Mesenchymal stem cell (in vitro differentiated cells and primary cell): ENCODE measurements around the gene CAST. TPM values are rescaled to one million over a fixed set of nuclear protein-coding genes. Genes with fewer than 3 reads are reported as not detected.
A peak's percentile ranks its signal among the peaks of the same experiment; 100 is the strongest.

Source experiments
- DNase-seq: peaks from one replicate; pipeline ENCODE4 v3.0.0-alpha.2; 2013
- H2AFZ ChIP-seq: one replicate; pipeline ENCODE4 v1.6.1; 2013; ENCODE audit warnings: low read depth, mild to moderate bottlenecking, control low read depth, inconsistent platforms, low read length, moderate library complexity
- H2AK5ac ChIP-seq: 2 replicates; pipeline ENCODE4 v1.6.1; 2013; ENCODE audit warnings: low read length, moderate library complexity, mild to moderate bottlenecking, inconsistent platforms; ENCODE audit not compliant: severe bottlenecking
- H2BK120ac ChIP-seq: one replicate; pipeline ENCODE4 v1.6.1; 2013; ENCODE audit warnings: low read depth, mild to moderate bottlenecking, inconsistent platforms, low read length, moderate library complexity
- H2BK12ac ChIP-seq, 2 experiments: one replicate each; pipeline ENCODE4 v1.6.1; 2013; ENCODE audit warnings: inconsistent platforms in 2 of 2, low read length in 2 of 2, mild to moderate bottlenecking in 2 of 2, moderate library complexity in 2 of 2, control low read depth in 1 of 2
- H2BK15ac ChIP-seq: one replicate; pipeline ENCODE4 v1.6.1; 2013; ENCODE audit warnings: mild to moderate bottlenecking, low read depth, inconsistent platforms; ENCODE audit not compliant: poor library complexity, severe bottlenecking
- H2BK5ac ChIP-seq: 2 replicates; pipeline ENCODE4 v1.6.1; 2013; ENCODE audit warnings: low read depth, mild to moderate bottlenecking, low read length, control low read depth, inconsistent platforms; ENCODE audit not compliant: poor library complexity, severe bottlenecking
- H3K14ac ChIP-seq, 2 experiments: one replicate each; pipeline ENCODE4 v1.6.1; 2013; ENCODE audit warnings: inconsistent platforms in 2 of 2, low read length in 2 of 2, control low read depth in 1 of 2, mild to moderate bottlenecking in 1 of 2, moderate library complexity in 1 of 2
- H3K18ac ChIP-seq, 2 experiments: one replicate each; pipeline ENCODE4 v1.6.1; 2013; ENCODE audit warnings: inconsistent platforms in 2 of 2, low read length in 2 of 2, control low read depth in 1 of 2, low read depth in 1 of 2, mild to moderate bottlenecking in 1 of 2
- H3K23ac ChIP-seq, 2 experiments: one replicate each; pipeline ENCODE4 v1.6.1; 2013; ENCODE audit warnings: inconsistent platforms in 2 of 2, low read length in 2 of 2, mild to moderate bottlenecking in 2 of 2, moderate library complexity in 2 of 2, control low read depth in 1 of 2
- H3K27ac ChIP-seq: 2 replicates; pipeline ENCODE4 v1.5.1; 2013; ENCODE audit warnings: mild to moderate bottlenecking, moderate library complexity, low read length, control low read depth, inconsistent platforms; ENCODE audit not compliant: poor library complexity, severe bottlenecking
- H3K27me3 ChIP-seq, 2 experiments: 2 replicates each; pipeline versions ENCODE4 v1.6.1 to v1.7.0; 2013; ENCODE audit warnings: low read length in 2 of 2, mild to moderate bottlenecking in 2 of 2, moderate library complexity in 2 of 2, control low read depth in 1 of 2, inconsistent platforms in 1 of 2; ENCODE audit not compliant: control insufficient read depth in 1 of 2, insufficient read depth in 1 of 2
- H3K36me3 ChIP-seq, 2 experiments: 2 replicates each; pipeline versions ENCODE4 v1.6.1 to v1.7.0; 2013; ENCODE audit warnings: low read length in 2 of 2, control low read depth in 1 of 2, inconsistent platforms in 1 of 2, low read depth in 1 of 2, mild to moderate bottlenecking in 1 of 2; ENCODE audit not compliant: insufficient read depth in 2 of 2, control insufficient read depth in 1 of 2
- H3K4ac ChIP-seq, 2 experiments: one replicate each; pipeline ENCODE4 v1.6.1; 2013; ENCODE audit warnings: inconsistent platforms in 2 of 2, low read length in 2 of 2, mild to moderate bottlenecking in 2 of 2, moderate library complexity in 2 of 2, control low read depth in 1 of 2, low read depth in 1 of 2
- H3K4me1 ChIP-seq: 2 replicates; pipeline ENCODE4 v1.6.1; 2013; ENCODE audit warnings: low read depth, low read length, control low read depth; ENCODE audit not compliant: control insufficient read depth, insufficient read depth
- H3K4me2 ChIP-seq: 2 replicates; pipeline ENCODE4 v1.6.1; 2013; ENCODE audit warnings: low read length, mild to moderate bottlenecking, inconsistent platforms; ENCODE audit not compliant: poor library complexity, severe bottlenecking
- H3K4me3 ChIP-seq, 2 experiments: 2 replicates each; pipeline versions ENCODE4 v1.5.1 to v1.7.0; 2013; ENCODE audit warnings: low read length in 2 of 2, mild to moderate bottlenecking in 2 of 2, control low read depth in 1 of 2, low read depth in 1 of 2; ENCODE audit not compliant: insufficient read depth in 1 of 2
- H3K79me1 ChIP-seq: replicated peaks from 2 replicates; pipeline ENCODE4 v1.6.1; 2013; ENCODE audit warnings: mild to moderate bottlenecking, control low read depth, low read length, inconsistent platforms; ENCODE audit not compliant: poor library complexity, severe bottlenecking
- H3K9ac ChIP-seq: 2 replicates; pipeline ENCODE4 v1.7.0; 2013; ENCODE audit warnings: mild to moderate bottlenecking, low read length, moderate library complexity
- H3K9me3 ChIP-seq: 2 replicates; pipeline ENCODE4 v1.7.0; 2013; ENCODE audit warnings: mild to moderate bottlenecking, low read length; ENCODE audit not compliant: control insufficient read depth
- H4K8ac ChIP-seq: one replicate; pipeline ENCODE4 v1.6.1; 2013; ENCODE audit warnings: inconsistent platforms, mild to moderate bottlenecking, low read length, moderate library complexity
- H4K91ac ChIP-seq: one replicate; pipeline ENCODE4 v1.6.1; 2013; ENCODE audit warnings: mild to moderate bottlenecking, low read length, inconsistent platforms
- WGBS: methylation state at CpG from one replicate; pipeline ENCODE4 v1.1.7; 2013; ENCODE audit warnings: mixed read lengths; 5-methylcytosine and 5-hydroxymethylcytosine counted together
- polyA plus RNA-seq, 2 experiments: library from polyadenylated mRNA; stranded (reverse); fragments of 200-250 nt; gene quantifications; one replicate each; pipeline ENCODE4 v1.2.3, GENCODE V29; 2013

The CAST gene
- 217 TPM for polyA plus RNA-seq (2013, experiment 1 of 2)
- 216 TPM for polyA plus RNA-seq (2013, experiment 2 of 2)

- H3K36me3 ChIP-seq: peaks cover 0 to 2% of the 10 kb centered on the region in 2 experiments
- peaks cover 10% of the 10 kb centered on the region for H3K79me1 ChIP-seq
- peak within 1 kb of the TSS; percentile 96 to 99 for H3K14ac ChIP-seq
- peak within 1 kb of the TSS; percentile 93 for H2BK15ac ChIP-seq
- peaks cover 10% of the 10 kb centered on the region for H3K4me1 ChIP-seq
- peak within 1 kb of the TSS; percentile 85 to 98 for H3K4ac ChIP-seq
- H2AFZ ChIP-seq: peak within 1 kb of the TSS; percentile 98
- H3K9ac ChIP-seq: peak within 1 kb of the TSS; percentile 97
- peak within 1 kb of the TSS; percentile 50 for H2AK5ac ChIP-seq
- H3K9me3 ChIP-seq: no peaks in the 10 kb centered on the region
- no peaks in the 10 kb centered on the region for H3K27me3 ChIP-seq
- peak within 1 kb of the TSS; percentile 95 for H2BK120ac ChIP-seq
- peak within 1 kb of the TSS; percentile 15 to 90 for H2BK12ac ChIP-seq
- DNase-seq: peak; percentile 94
- under 1% methylated on average over 55 of the region's 75 CpGs for WGBS
- H3K4me3 ChIP-seq: peak within 1 kb of the TSS; percentile 94 to 97
- H4K91ac ChIP-seq: peak within 1 kb of the TSS; percentile 73
- H4K8ac ChIP-seq: peak within 1 kb of the TSS; percentile 98
- peak within 1 kb of the TSS; percentile 96 for H3K18ac ChIP-seq
- H3K4me2 ChIP-seq: peak within 1 kb of the TSS; percentile 66
- H3K23ac ChIP-seq: peak within 1 kb of the TSS in 1 of 2 experiments; percentile 93
- H2BK5ac ChIP-seq: peak within 1 kb of the TSS; percentile 85
- peak within 1 kb of the TSS; percentile 93 for H3K27ac ChIP-seq
Measured at GRCh38 chr5:96661855-96662724, at the start of gene CAST. TSS of gene CAST (plus strand) at chr5:96662376. CDS start at chr5:96662423, 47 bp downstream.

GRCh38 chr5:96614110-96614691 lies 48.0 kb upstream of the CAST start:
- Histone ChIP-seq H3K4me3 (peak overlapping the region in 1 of 2 experiments; percentile 47), H2BK15ac (no peak overlapping the region), H3K18ac (no peak overlapping the region), H3K27me3 (no peaks in the 10 kb centered on the region), H2AK5ac (no peak overlapping the region), H4K8ac (no peak overlapping the region), H3K4me1 (no peaks in the 10 kb centered on the region), H3K4me2 (no peak overlapping the region), H3K4ac (no peak overlapping the region), H2AFZ (no peak overlapping the region), H3K14ac (no peak overlapping the region), H3K79me1 (no peaks in the 10 kb centered on the region), H2BK12ac (no peak overlapping the region), H3K9ac (peak overlapping the region; percentile 78), H3K36me3 (peaks cover 0 to 4% of the 10 kb centered on the region in 2 experiments), H3K23ac (no peak overlapping the region), H3K9me3 (no peaks in the 10 kb centered on the region), H2BK120ac (no peak overlapping the region), H2BK5ac (no peak overlapping the region), H4K91ac (no peak overlapping the region), H3K27ac (peak overlapping the region; percentile 66)
- peak; percentile 94 for DNase-seq
- 10% methylated on average over 5 of the region's 6 CpGs for WGBS

- Histone ChIP-seq H2BK15ac (no peak overlapping the region), H3K9ac (peak overlapping the region; percentile 78), H3K18ac (no peak overlapping the region), H2BK12ac (no peak overlapping the region), H3K79me1 (no peaks in the 10 kb centered on the region), H3K14ac (no peak overlapping the region), H3K4me3 (no peak overlapping the region), H3K4me1 (no peaks in the 10 kb centered on the region), H3K4ac (no peak overlapping the region), H2AK5ac (no peak overlapping the region), H3K9me3 (no peaks in the 10 kb centered on the region), H2BK5ac (no peak overlapping the region), H3K27ac (no peak overlapping the region), H2AFZ (no peak overlapping the region), H4K8ac (no peak overlapping the region), H3K23ac (no peak overlapping the region), H3K27me3 (no peaks in the 10 kb centered on the region), H2BK120ac (no peak overlapping the region), H3K4me2 (no peak overlapping the region), H4K91ac (no peak overlapping the region), H3K36me3 (peaks cover 0 to 4% of the 10 kb centered on the region in 2 experiments)
- 100% methylated on average over 3 of the region's 3 CpGs for WGBS
- no peak for DNase-seq
Measured at GRCh38 chr5:96615223-96615622, 47.0 kb upstream of the CAST start.

GRCh38 chr5:96616801-96617200 lies 45.4 kb upstream of the CAST start:
- Histone ChIP-seq H3K27me3 (no peaks in the 10 kb centered on the region), H3K79me1 (no peaks in the 10 kb centered on the region), H2BK120ac (no peak overlapping the region), H3K9ac (no peak overlapping the region), H3K14ac (no peak overlapping the region), H2BK15ac (no peak overlapping the region), H4K8ac (no peak overlapping the region), H3K9me3 (no peaks in the 10 kb centered on the region), H3K18ac (no peak overlapping the region), H3K36me3 (peaks cover 0 to 4% of the 10 kb centered on the region in 2 experiments), H4K91ac (no peak overlapping the region), H3K4me1 (no peaks in the 10 kb centered on the region), H3K4ac (no peak overlapping the region), H3K4me2 (no peak overlapping the region), H2AK5ac (no peak overlapping the region), H3K23ac (no peak overlapping the region), H2BK12ac (peak overlapping the region in 1 of 2 experiments; percentile 10), H3K4me3 (no peak overlapping the region), H3K27ac (no peak overlapping the region), H2AFZ (no peak overlapping the region), H2BK5ac (no peak overlapping the region)
- 83% methylated on average over 3 of the region's 3 CpGs for WGBS
- no peak for DNase-seq
